Small intestine (tissue), 7 donors: ENCODE results near the gene TCFL5. TPM values are rescaled to one million over a fixed set of nuclear protein-coding genes. Genes with fewer than 3 reads are reported as not detected.
A peak's percentile ranks its signal among the peaks of the same experiment; 100 is the strongest.

Experiments used
- DNase-seq, 2 donors: peaks; one replicate each; pipeline versions ENCODE4 v3.0.0 to v3.0.0-alpha.2; 2013
- FAIRE-seq: peaks from 2 replicates; lab custom pipeline; 2012; peaks lifted over from hg19 to GRCh38; lab: Jason Lieb, UNC
- H3K27ac ChIP-seq, 3 donors: one replicate each; pipeline ENCODE4 v1.5.1; 2013; ENCODE audit warnings: low read length in 2 of 3, mild to moderate bottlenecking in 2 of 3, control low read depth in 1 of 3, inconsistent platforms in 1 of 3, low read depth in 1 of 3, moderate library complexity in 1 of 3
- H3K27me3 ChIP-seq, 3 donors: one replicate each; pipeline ENCODE4 v1.6.1; 2013; ENCODE audit warnings: low read length in 3 of 3, inconsistent platforms in 1 of 3; ENCODE audit not compliant: control insufficient read depth in 3 of 3, insufficient read depth in 3 of 3
- H3K36me3 ChIP-seq, 3 donors: one replicate each; pipeline ENCODE4 v1.6.1; 2013; ENCODE audit warnings: low read length in 3 of 3, inconsistent platforms in 1 of 3, low read depth in 1 of 3, mild to moderate bottlenecking in 1 of 3, moderate library complexity in 1 of 3; ENCODE audit not compliant: control insufficient read depth in 3 of 3, insufficient read depth in 2 of 3
- H3K4me1 ChIP-seq, 3 donors: one replicate each; pipeline ENCODE4 v1.6.1; 2013; ENCODE audit warnings: low read length in 2 of 3, inconsistent platforms in 1 of 3, low read depth in 1 of 3, mild to moderate bottlenecking in 1 of 3, moderate library complexity in 1 of 3; ENCODE audit not compliant: control insufficient read depth in 3 of 3, insufficient read depth in 2 of 3
- H3K4me3 ChIP-seq, 3 donors: one replicate each; pipeline ENCODE4 v1.5.1; 2013; ENCODE audit warnings: low read length in 3 of 3, control low read depth in 1 of 3, inconsistent platforms in 1 of 3, low read depth in 1 of 3, mild to moderate bottlenecking in 1 of 3, moderate library complexity in 1 of 3
- H3K9me3 ChIP-seq, 2 donors: one replicate each; pipeline ENCODE4 v1.6.1; 2013; ENCODE audit warnings: low read depth in 1 of 2, low read length in 1 of 2; ENCODE audit not compliant: control insufficient read depth in 2 of 2, insufficient read depth in 1 of 2
- WGBS, 3 donors: extraction: QIAGEN DNeasy Blood & Tissue Kit; methylation state at CpG; one replicate each; pipeline ENCODE4 v1.1.7; 2013; 5-methylcytosine and 5-hydroxymethylcytosine counted together
- polyA plus RNA-seq, 4 donors: library from polyadenylated mRNA; stranded (reverse) in 3 of 4; unstranded in 1 of 4; fragments of 200-250 nt in 3 of 4; fragments of 120-200 nt in 1 of 4; gene quantifications; one replicate each; pipeline versions ENCODE4 v1.2.1 to v1.2.3, GENCODE V29; 2013
- donor health status: healthy with polysubstance abuse.
- donor health status: control.
- donor health status: control.
- donor health status: Bipolar disorder and iron deficiency.
- donor health status: healthy.

The TCFL5 gene
- polyA plus RNA-seq, 4 donors: 4.2 to 5.7 (median 4.6) TPM

- Histone ChIP-seq H3K27me3 (peaks cover 0 to 1% (median 0%) of the 10 kb centered on the region in 3 donors), H3K36me3 (no peaks in the 10 kb centered on the region), H3K4me1 (peaks cover 0 to 4% (median 3%) of the 10 kb centered on the region in 3 donors), H3K4me3 (no peak overlapping the region), H3K27ac (peak overlapping the region in 1 of 3 donors; percentile 8), H3K9me3 (no peaks in the 10 kb centered on the region)
- WGBS, 3 donors: 38 to 75% (median 52%) methylated on average over 21 to 22 of the region's 22 CpGs
- no peak for DNase-seq
- no peak for FAIRE-seq
These were observed 30.8 kb downstream of the TCFL5 start for GRCh38 chr20:62830821-62831220.

DNA sequence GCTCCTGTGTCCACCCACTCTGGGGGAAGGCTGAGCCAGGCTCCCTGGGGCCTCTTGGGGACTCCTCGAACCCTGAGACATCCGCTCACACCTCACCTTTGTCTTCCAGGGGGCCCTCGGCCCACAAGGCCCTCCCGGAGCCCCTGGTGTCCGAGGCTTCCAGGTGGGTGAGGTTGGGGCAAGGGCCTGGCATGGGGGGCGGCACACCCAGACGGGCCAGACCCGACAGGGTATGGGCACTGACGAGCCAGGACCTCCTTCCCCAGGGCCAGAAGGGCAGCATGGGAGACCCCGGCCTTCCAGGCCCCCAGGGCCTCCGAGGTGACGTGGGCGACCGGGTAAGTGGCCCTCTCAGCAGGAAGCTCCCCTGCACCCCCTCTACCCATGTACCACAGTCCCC, 31.4 kb downstream of the TCFL5 start:
- no peak for FAIRE-seq
- H3K27me3 ChIP-seq: no peaks in the 10 kb centered on the region
- DNase-seq: no peak
- no peaks in the 10 kb centered on the region for H3K9me3 ChIP-seq
- no peaks in the 10 kb centered on the region for H3K36me3 ChIP-seq
- WGBS, 3 donors: 90 to 91% (median 91%) methylated on average over 13 to 14 of the region's 14 CpGs
- H3K4me1 ChIP-seq: peaks cover 0 to 4% (median 3%) of the 10 kb centered on the region in 3 donors
- no peak overlapping the region for H3K4me3 ChIP-seq
- no peak overlapping the region for H3K27ac ChIP-seq

GRCh38 chr20:62829231-62830230, 32.1 kb downstream of the TCFL5 start:
- H3K4me3 ChIP-seq: no peak overlapping the region
- WGBS, 3 donors: 93 to 94% (median 93%) methylated on average over 28 to 32 of the region's 32 CpGs
- DNase-seq (no peak), FAIRE-seq (no peak)
- no peak overlapping the region for H3K27ac ChIP-seq
- no peaks in the 10 kb centered on the region for H3K36me3 ChIP-seq
- H3K27me3 ChIP-seq: no peaks in the 10 kb centered on the region
- H3K4me1 ChIP-seq: peaks cover 2 to 4% (median 3%) of the 10 kb centered on the region in 3 donors
- H3K9me3 ChIP-seq: no peaks in the 10 kb centered on the region

- no peaks in the 10 kb centered on the region for H3K27me3 ChIP-seq
- no peak overlapping the region for H3K27ac ChIP-seq
- 80 to 86% (median 84%) methylated on average over 25 to 29 of the region's 29 CpGs for WGBS, 3 donors
- peaks cover 4 to 8% (median 6%) of the 10 kb centered on the region in 3 donors for H3K4me1 ChIP-seq
- FAIRE-seq: no peak
- no peaks in the 10 kb centered on the region for H3K9me3 ChIP-seq
- H3K4me3 ChIP-seq: no peak overlapping the region
- DNase-seq: no peak
- H3K36me3 ChIP-seq: no peaks in the 10 kb centered on the region
These were observed 33.0 kb downstream of the TCFL5 start for GRCh38 chr20:62828511-62829230.

DNA sequence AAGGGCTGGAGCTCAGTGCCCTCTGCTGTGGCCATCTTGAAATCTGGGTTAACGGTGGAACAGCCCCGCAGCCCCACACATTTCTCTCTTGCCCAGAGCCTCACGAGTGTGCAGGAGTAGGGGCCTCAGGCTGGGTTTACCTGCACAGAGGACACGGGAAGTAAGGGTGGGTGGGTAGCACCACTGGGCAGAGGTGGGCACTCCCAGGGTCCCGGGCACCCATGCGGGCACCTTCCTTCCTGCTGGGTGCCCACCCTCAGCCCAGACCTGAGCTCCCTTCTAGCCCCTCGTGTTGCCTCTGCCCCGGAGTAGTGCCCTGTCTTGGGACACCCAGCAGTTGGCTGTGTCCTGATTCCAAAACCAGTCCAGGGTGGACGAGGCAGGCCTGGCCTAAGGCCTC, 33.6 kb downstream of the TCFL5 start:
- WGBS, 3 donors: 80 to 89% (median 88%) methylated on average over 9 of the region's 9 CpGs
- Histone ChIP-seq H3K4me3 (no peak overlapping the region), H3K4me1 (peaks cover 4 to 8% (median 6%) of the 10 kb centered on the region in 3 donors), H3K27me3 (no peaks in the 10 kb centered on the region), H3K9me3 (no peaks in the 10 kb centered on the region), H3K27ac (no peak overlapping the region), H3K36me3 (no peaks in the 10 kb centered on the region)
- FAIRE-seq (no peak), DNase-seq (no peak)

GRCh38 chr20:62827311-62828038, 34.1 kb downstream of the TCFL5 start:
- Histone ChIP-seq H3K9me3 (no peaks in the 10 kb centered on the region), H3K4me3 (no peak overlapping the region), H3K27ac (no peak overlapping the region), H3K4me1 (peaks cover 4 to 8% (median 6%) of the 10 kb centered on the region in 3 donors), H3K36me3 (no peaks in the 10 kb centered on the region), H3K27me3 (no peaks in the 10 kb centered on the region)
- FAIRE-seq (no peak), DNase-seq (no peak)
- 76 to 83% (median 83%) methylated on average over 29 of the region's 29 CpGs for WGBS, 3 donors

- peaks cover 0 to 8% (median 4%) of the 10 kb centered on the region in 3 donors for H3K4me1 ChIP-seq
- H3K9me3 ChIP-seq: no peaks in the 10 kb centered on the region
- no peak overlapping the region for H3K27ac ChIP-seq
- no peaks in the 10 kb centered on the region for H3K27me3 ChIP-seq
- H3K4me3 ChIP-seq: no peak overlapping the region
- DNase-seq (no peak), FAIRE-seq (no peak)
- WGBS, 3 donors: 88 to 93% (median 91%) methylated on average over 14 to 24 of the region's 24 CpGs
- no peaks in the 10 kb centered on the region for H3K36me3 ChIP-seq
These were observed 34.8 kb downstream of the TCFL5 start for GRCh38 chr20:62826646-62827310.
